Stimulated activated memory B cell treated with anti-CD40 and anti-IgM and Interleukin-4, amounts not matched to agents 10 μg/mL and 1 μg/mL and 100 μg/mL, for 72 hours (primary cell): ENCODE measurements around the gene MRRF.

Source experiments
- ATAC-seq: fragments of 150-1000 bp; cut with Tn5 transposase; 2 replicates; pipeline ENCODE4 v1.10.0; 2021
- H3K27ac Mint-ChIP-seq: one replicate; pipeline ENCODE4 v1.8.0; 2022; ENCODE audit warnings: mild to moderate bottlenecking, mixed read lengths
- H3K27me3 Mint-ChIP-seq: one replicate; pipeline ENCODE4 v1.8.0; 2022; ENCODE audit warnings: mixed read lengths
- H3K36me3 Mint-ChIP-seq: one replicate; pipeline ENCODE4 v1.8.0; 2022; ENCODE audit warnings: mixed read lengths
- H3K4me1 Mint-ChIP-seq: one replicate; pipeline ENCODE4 v1.8.0; 2022; ENCODE audit warnings: mixed read lengths
- H3K4me3 Mint-ChIP-seq: one replicate; pipeline ENCODE4 v1.8.0; 2022; ENCODE audit warnings: mild to moderate bottlenecking, moderate library complexity, mixed read lengths
- H3K9me3 Mint-ChIP-seq: one replicate; pipeline ENCODE4 v1.8.0; 2022; ENCODE audit warnings: mixed read lengths

MRRF gene

DNA sequence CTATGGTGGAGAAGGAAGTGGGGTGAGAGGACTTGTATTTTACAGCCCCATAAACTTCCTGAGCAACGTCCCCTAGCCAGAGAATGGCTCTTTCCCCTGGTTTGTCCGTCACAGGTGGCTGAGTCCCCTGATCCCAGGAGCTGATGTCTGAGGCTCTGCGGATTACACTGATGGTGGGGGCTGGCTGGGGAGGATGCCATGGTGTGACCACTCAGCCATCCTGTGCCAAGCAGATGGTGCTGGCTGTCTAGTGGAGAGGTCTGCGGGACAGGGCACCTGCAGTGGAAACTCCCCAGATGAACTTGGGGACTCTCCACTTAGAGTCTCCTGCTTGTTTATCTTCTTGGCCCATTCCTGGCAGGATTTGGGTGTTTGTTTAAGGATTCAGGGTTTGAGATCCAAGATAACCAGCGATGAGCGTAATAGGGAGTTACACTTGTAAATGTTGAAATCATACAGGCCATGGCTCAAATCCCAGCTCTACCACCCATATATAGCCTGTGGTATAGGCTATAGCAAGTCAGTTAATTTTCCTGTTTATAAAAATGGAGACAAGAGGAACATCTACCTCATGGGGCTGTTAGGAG, 101.5 kb downstream of the MRRF start:
- Mint-ChIP-seq H3K4me3 (no peak overlapping the region), H3K27ac (no peak overlapping the region), H3K36me3 (no peaks in the 10 kb centered on the region), H3K4me1 (peaks cover 16% of the 10 kb centered on the region), H3K27me3 (no peaks in the 10 kb centered on the region), H3K9me3 (no peaks in the 10 kb centered on the region)
- no peak for ATAC-seq

DNA sequence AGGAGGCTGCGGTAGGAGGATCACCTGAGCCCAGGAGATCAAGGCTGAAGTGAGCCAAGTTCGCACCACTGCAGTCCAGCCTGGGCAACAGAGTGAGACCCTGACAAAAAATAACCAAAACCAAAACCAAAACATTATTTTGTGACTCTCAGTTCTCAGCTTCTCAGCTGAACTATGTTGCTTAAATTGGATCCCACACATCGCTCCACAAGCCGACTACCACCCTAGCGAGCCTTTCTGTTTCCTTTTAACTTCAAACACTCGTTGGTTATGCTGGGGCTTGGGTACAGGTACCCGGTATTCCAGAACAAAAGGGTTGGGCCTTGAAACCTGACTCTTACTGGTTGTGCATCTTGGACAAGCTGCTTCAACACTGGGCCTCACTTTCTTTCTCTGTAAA, 102.4 kb downstream of the MRRF start:
- H3K27ac Mint-ChIP-seq, result no peak overlapping the region
- peaks cover 25% of the 10 kb centered on the region for H3K4me1 Mint-ChIP-seq
- no peak overlapping the region for H3K4me3 Mint-ChIP-seq
- no peaks in the 10 kb centered on the region for H3K27me3 Mint-ChIP-seq
- H3K9me3 Mint-ChIP-seq, result no peaks in the 10 kb centered on the region
- no peaks in the 10 kb centered on the region for H3K36me3 Mint-ChIP-seq
- ATAC-seq, result no peak

DNA sequence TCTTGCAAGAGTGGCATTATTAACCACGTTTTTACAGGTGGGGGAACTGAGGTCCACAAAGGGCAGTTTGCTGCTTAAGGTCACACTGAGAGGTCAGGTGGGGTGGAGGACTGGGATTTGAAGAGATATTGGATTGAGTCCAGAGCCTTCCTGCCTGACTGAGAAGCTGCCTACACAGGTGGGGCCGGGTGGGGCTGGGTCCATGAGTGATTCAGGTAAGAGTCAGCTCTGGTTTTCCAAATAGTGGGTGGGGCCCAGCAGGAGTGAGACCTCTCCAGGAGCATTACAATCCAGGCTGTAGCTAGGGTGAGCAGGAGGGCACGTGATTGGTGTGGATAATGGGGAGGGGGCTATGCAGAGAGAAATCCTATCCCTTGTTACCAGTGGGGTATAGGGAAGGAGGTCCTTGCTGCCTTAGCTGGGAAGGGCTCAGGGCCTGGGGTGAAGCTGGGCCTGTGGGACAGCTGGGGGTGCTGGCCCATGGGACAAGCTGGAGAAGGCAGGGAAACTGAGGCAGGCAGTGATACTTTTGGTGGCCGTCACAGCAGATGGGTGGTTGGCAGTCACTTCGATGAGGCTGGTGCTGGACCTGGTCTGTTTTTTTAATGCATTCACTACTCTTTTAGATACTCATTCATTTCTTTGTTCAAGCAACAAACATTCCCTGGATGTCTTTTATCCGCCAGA, 103.2 kb downstream of the MRRF start:
- no peaks in the 10 kb centered on the region for H3K9me3 Mint-ChIP-seq
- ATAC-seq, result no peak
- H3K4me1 Mint-ChIP-seq, result peaks cover 29% of the 10 kb centered on the region
- no peak overlapping the region for H3K27ac Mint-ChIP-seq
- H3K27me3 Mint-ChIP-seq, result no peaks in the 10 kb centered on the region
- no peak overlapping the region for H3K4me3 Mint-ChIP-seq
- no peaks in the 10 kb centered on the region for H3K36me3 Mint-ChIP-seq

DNA sequence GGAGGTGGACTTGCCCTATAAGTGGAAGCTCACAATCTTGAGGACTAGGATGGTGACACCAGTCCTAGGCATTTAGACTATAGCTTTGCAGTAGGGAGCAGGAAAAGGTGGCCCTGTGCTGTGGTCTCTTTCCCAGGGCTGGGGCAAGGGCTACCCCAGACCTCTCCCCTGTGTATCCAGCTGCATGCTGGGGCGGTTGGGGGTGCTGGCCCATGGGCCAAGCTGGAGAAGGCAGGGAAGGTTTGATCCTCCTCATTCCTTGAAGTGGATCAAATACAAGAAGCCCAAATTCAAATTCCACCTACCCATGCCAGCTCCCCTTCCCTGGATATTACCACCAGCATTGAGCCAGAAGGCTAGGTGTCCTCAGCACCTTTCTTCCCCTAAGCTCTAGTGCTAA, 104.0 kb downstream of the MRRF start:
- H3K4me1 Mint-ChIP-seq, result peaks cover 29% of the 10 kb centered on the region
- no peak for ATAC-seq
- H3K9me3 Mint-ChIP-seq, result no peaks in the 10 kb centered on the region
- H3K36me3 Mint-ChIP-seq, result no peaks in the 10 kb centered on the region
- no peaks in the 10 kb centered on the region for H3K27me3 Mint-ChIP-seq
- no peak overlapping the region for H3K4me3 Mint-ChIP-seq
- H3K27ac Mint-ChIP-seq, result no peak overlapping the region

DNA sequence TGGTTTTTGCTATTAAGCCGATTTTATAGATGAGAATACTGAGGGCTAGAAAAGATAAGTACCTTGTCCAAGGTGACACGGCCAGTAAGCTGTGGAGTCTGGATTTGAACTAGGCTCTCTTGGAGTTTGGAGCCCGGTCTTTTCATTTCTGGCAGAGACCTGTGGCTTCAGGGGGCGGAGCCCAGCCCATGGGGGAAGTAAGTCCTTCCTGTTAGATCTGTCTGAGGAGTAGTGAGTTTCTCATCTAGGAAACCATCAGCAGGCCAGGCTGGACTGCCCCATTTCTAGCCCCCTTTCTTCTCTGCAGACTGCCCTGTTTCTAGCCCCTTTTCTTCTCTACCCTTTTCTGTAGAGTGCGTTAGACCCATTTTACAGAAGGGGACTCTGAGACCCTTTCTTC, 105.6 kb downstream of the MRRF start:
- H3K27me3 Mint-ChIP-seq, result no peaks in the 10 kb centered on the region
- no peaks in the 10 kb centered on the region for H3K9me3 Mint-ChIP-seq
- H3K4me3 Mint-ChIP-seq, result peak overlapping the region; percentile 87
- peaks cover 32% of the 10 kb centered on the region for H3K4me1 Mint-ChIP-seq
- H3K36me3 Mint-ChIP-seq, result no peaks in the 10 kb centered on the region
- peak; percentile 58 for ATAC-seq
- peak overlapping the region; percentile 83 for H3K27ac Mint-ChIP-seq

DNA sequence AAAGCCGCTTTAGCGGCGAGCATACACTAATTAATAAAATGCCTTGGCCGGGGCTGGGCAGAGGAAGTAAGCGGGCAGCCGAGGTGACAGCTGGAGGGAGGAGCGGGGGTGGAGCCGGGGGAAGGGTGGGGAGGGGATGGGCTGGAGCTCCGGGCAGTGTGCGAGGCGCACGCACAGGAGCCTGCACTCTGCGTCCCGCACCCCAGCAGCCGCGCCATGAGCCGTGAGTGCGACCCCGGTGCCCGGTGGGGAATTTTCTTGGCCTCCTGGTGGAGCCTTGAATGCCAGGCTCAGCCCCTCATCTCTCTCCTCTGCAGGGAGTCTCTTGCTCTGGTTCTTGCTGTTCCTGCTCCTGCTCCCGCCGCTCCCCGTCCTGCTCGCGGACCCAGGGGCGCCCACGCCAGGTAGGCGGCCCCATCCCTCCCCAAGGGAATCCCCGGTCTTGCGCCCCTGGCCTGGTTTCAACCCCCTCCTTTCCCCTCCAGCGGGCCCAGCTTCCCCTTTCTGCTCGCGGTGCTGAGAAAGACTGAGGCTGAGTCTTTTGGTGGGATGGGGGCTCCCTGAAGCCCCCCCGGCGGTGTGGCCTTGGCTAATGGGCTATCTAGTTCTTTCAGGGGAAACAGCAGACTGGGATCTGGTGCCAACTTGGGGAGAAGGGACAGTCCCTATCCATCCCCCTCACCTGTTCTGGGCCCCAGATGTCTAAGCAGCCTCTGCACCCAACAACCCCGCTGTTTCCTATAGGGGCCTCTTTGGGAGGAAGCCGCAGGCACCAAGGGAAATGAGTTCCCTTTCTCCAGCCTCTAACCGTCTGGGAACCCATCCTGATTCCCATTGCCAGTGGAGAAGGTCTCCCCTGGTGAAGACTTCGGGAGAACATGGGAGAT, 106.4 kb downstream of the MRRF start, which contains the start of gene PTGS1:
Gene PTGS1, plus strand, starts transcription at position 156 of the 887 bp plus-strand sequence. Its CDS starts 61 bp downstream, at position 217.
- H3K4me3 Mint-ChIP-seq, result peak within 1 kb of the TSS; percentile 87
- peaks cover 40% of the 10 kb centered on the region for H3K4me1 Mint-ChIP-seq
- peak within 1 kb of the TSS; percentile 83 for H3K27ac Mint-ChIP-seq
- no peaks in the 10 kb centered on the region for H3K27me3 Mint-ChIP-seq
- H3K9me3 Mint-ChIP-seq, result no peaks in the 10 kb centered on the region
- H3K36me3 Mint-ChIP-seq, result no peaks in the 10 kb centered on the region
- ATAC-seq, result peak; percentile 83

DNA sequence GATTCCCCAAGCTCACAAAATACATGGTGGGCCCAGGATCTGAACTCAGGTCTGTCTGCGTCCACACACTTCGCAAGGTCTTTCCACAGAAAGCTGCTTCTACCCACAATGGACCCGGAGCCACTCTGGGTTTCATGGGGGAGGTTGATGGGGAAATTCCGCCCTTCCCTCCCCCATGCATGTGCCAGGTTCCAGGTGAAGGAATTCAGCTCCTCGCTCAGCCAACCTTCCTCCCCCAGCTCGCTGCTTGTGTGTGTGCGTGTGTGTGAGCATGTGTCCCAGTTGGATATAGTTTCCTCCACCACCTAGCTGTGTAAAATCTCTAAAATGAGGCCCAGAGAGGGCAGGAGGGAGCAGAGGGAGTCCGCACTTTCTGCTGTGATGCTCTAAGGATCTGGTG, 107.2 kb downstream of the MRRF start:
- Mint-ChIP-seq H3K27me3 (no peaks in the 10 kb centered on the region), H3K9me3 (no peaks in the 10 kb centered on the region), H3K4me3 (no peak overlapping the region), H3K4me1 (peaks cover 46% of the 10 kb centered on the region), H3K27ac (peak overlapping the region; percentile 83), H3K36me3 (no peaks in the 10 kb centered on the region)
- no peak for ATAC-seq

DNA sequence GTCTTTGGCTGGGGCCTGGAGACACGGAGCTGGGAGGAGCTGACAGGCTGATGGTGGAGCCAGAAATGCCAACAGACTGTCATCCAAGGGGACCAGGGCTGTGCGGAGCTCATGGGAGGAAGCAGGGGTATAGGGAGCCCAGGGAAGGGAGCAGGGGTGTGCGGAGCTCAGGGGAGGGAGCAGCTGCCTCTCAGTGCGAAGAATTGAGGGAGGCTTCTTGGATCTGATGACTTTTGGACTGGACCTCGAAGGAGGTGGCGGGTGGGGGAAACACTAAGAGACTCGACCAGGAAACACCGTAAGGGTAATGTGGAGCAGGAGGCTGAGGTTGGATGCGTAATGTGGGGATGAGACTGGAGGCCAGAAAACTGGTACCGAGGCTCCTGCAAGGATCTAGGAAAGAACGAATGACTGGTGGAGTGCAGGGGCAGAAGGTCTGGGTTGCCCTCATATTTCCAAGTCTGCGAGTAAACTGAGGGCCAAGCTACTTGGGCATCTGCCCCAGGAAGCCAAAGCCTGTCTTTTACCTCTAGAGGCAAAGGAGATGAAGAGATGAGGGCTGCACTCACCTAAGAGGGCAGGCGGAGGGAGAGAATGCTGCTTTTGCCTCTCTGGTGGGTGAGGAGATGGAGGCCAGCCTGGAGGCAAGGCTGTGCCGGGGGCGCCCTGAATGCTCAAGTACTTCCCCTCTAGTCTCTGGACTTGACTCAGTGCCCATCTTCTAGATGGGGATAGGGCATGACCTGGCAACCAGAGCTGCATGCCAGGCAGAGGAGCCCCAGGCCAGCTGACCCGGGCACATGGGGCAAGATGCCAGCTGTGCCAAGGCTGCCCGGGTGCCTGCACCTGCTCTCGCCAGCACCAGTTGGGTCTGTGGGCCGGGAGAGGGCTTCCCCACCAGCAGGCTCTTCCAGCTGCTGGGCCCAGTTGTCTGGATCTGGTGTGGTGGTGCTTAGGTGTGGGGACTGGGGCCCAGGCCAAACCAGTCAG, 108.5 kb downstream of the MRRF start:
- Mint-ChIP-seq H3K4me3 (no peak overlapping the region), H3K4me1 (peaks cover 56% of the 10 kb centered on the region)
- no peak for ATAC-seq

DNA sequence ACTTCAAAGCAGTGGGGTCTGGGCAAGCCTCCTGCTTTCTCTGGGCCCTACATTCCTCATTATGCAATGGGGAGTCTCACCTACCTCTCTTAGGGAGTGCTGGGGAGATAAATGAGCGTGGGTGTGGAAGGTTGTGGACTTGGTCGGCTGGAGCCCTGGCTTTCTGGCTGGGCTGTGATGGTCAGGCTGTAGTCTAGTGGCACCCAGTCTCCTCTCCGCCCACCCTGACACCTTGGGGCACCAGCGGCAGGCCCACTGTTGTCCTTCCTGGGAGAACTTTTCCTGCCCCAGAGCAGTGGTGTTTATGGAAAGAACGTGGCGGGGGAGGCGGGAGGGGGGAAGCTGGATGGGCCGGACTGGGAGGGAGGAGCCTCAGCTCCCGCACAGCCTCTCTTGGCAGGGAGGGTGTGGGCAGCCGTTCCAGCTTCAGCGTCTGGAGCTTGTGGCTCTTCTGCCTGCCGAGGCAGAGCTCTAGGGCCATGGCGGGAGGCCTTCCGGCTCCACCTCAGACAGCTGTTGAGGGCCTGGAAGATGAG, 110.3 kb downstream of the MRRF start:
- Mint-ChIP-seq H3K4me1 (peaks cover 54% of the 10 kb centered on the region), H3K9me3 (peaks cover 2% of the 10 kb centered on the region), H3K27me3 (no peaks in the 10 kb centered on the region), H3K27ac (peak overlapping the region; percentile 63), H3K4me3 (no peak overlapping the region), H3K36me3 (peaks cover 22% of the 10 kb centered on the region)
- ATAC-seq, result no peak

More for the DNA sequence above, 108.5 kb downstream of the MRRF start:
- Mint-ChIP-seq H3K9me3 (no peaks in the 10 kb centered on the region), H3K27ac (no peak overlapping the region), H3K27me3 (no peaks in the 10 kb centered on the region), H3K36me3 (peaks cover 4% of the 10 kb centered on the region)

DNA sequence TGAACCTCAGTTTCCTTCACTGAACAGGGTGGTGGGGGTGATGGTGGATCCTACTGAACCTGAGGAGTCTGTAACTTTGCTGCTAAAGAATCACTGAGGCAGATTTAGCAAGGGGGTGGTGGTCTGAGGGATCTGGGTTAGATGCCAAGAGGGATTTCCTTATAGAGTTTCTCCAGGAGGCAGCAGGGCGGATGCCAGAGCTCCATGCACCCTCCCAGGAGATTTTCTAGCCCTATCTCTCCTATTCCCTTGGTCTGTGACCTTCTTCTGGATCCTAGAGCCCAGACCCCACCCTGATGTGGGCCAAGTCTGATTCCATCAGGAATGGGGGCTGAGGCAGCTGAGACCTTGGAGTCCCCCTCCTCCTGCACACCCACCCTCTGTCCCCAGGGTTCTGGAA, 112.1 kb downstream of the MRRF start:
- Mint-ChIP-seq H3K36me3 (peaks cover 29% of the 10 kb centered on the region), H3K4me3 (no peak overlapping the region), H3K27ac (no peak overlapping the region), H3K27me3 (no peaks in the 10 kb centered on the region), H3K9me3 (peaks cover 2% of the 10 kb centered on the region), H3K4me1 (peaks cover 36% of the 10 kb centered on the region)
- no peak for ATAC-seq

DNA sequence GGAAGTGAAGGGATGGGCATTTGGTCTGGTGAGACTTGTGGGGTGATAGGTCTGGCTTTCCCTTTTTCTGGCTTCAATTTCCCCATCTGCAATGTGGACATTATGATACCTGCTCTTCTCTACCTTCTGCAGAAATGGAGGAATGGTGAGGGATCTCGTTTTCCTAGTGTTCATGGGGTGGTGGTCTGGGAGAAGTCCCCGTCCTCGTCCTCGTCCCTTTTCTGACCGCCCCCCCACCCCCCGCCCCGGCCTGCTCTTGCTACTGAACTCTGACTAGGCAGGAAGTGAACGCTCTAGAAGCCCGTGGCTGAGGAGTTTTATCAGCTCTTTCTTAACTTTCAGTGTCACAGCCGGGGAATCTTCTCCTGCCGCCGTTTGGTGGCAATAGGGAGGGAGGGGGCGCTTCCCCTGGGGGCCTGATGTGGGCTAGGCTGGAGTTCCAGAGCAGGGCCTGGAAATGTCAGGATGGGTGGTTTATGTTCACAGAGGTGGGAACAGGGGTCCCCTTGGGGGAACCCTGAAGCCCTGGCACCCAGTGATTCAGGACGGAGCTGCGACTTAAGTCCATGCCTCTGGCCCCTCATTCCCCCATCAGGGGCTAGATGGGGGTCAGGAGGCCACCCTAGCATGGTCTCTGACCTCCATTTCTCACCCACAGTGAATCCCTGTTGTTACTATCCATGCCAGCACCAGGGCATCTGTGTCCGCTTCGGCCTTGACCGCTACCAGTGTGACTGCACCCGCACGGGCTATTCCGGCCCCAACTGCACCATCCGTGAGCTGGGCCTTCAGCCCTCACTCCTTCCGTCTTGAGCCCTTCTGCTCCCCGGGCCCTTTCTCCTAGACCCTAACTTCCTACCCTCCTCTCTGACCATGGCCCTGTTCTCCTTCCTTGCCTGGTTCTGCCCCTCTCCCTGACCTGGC, 112.8 kb downstream of the MRRF start:
- Mint-ChIP-seq H3K4me3 (no peak overlapping the region), H3K27me3 (no peaks in the 10 kb centered on the region), H3K36me3 (peaks cover 32% of the 10 kb centered on the region), H3K9me3 (peaks cover 2% of the 10 kb centered on the region), H3K27ac (no peak overlapping the region), H3K4me1 (peaks cover 29% of the 10 kb centered on the region)
- ATAC-seq, result no peak

DNA sequence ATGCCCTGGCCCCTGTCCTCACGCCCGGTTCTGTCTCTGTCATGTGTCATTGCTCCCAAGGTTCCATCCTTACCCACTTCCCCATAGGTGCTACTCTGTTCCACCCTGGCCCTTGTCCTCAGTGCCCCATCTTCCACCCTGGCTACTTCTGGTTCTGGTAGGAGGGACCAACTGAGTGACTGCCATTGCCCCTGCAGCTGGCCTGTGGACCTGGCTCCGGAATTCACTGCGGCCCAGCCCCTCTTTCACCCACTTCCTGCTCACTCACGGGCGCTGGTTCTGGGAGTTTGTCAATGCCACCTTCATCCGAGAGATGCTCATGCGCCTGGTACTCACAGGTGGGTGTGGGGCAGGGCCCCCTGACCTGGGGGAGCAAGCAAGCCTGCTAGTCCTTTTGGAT, 113.6 kb downstream of the MRRF start:
- Mint-ChIP-seq H3K36me3 (peaks cover 39% of the 10 kb centered on the region), H3K4me3 (no peak overlapping the region), H3K27ac (no peak overlapping the region), H3K9me3 (peaks cover 2% of the 10 kb centered on the region), H3K27me3 (no peaks in the 10 kb centered on the region), H3K4me1 (peaks cover 29% of the 10 kb centered on the region)
- ATAC-seq, result no peak

DNA sequence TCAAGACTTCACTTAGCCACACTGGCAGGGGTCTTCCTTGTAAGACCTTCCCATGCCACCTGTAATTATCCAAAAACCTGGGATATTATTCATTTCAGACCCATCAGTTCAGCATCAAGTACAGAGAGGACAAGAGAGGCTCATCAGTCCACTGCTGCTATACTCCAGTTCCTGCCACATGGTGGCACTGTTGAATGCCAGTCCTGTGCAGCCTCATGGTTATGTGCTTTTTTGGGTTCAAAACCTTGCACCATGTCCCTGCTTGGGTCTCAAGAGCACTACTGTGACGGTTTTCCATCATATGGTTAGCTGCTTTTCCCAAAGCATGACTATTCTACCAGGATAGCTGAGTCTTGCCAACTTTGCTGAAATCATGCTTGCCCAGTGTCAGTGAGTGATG, 114.7 kb downstream of the MRRF start:
- H3K9me3 Mint-ChIP-seq, result peaks cover 2% of the 10 kb centered on the region
- no peak for ATAC-seq
- peaks cover 41% of the 10 kb centered on the region for H3K36me3 Mint-ChIP-seq
- H3K4me3 Mint-ChIP-seq, result no peak overlapping the region
- no peak overlapping the region for H3K27ac Mint-ChIP-seq
- H3K4me1 Mint-ChIP-seq, result peaks cover 29% of the 10 kb centered on the region
- H3K27me3 Mint-ChIP-seq, result no peaks in the 10 kb centered on the region
